ENCODE results near the gene PEAK3.

The PEAK3 gene

GRCh38 chr19:2315121-2315817 lies 33.3 kb upstream of the PEAK3 start:
- no peak for DNase-seq

GRCh38 chr19:2312820-2313501 lies 31.0 kb upstream of the PEAK3 start:
- no peak for DNase-seq

- DNase-seq: no peak
Observed at GRCh38 chr19:2311093-2311492, 29.1 kb upstream of the PEAK3 start.

- no peak for DNase-seq
Observed at GRCh38 chr19:2309734-2310362, 27.9 kb upstream of the PEAK3 start.

- DNase-seq: no peak
Observed at GRCh38 chr19:2308114-2308556, 26.2 kb upstream of the PEAK3 start, which contains the start of gene LINGO3. LINGO3 (minus strand) TSS chr19:2308154; CDS start chr19:2291776, 16,378 bp downstream.

- DNase-seq: no peak
Observed at GRCh38 chr19:2307518-2308012, 25.6 kb upstream of the PEAK3 start.

- no peak for DNase-seq
Observed at GRCh38 chr19:2306971-2307370, 25.0 kb upstream of the PEAK3 start.

GRCh38 chr19:2306281-2306806 lies 24.4 kb upstream of the PEAK3 start:
- DNase-seq: no peak

GRCh38 chr19:2305452-2306280 lies 23.7 kb upstream of the PEAK3 start:
- no peak for DNase-seq

- DNase-seq: no peak
Observed at GRCh38 chr19:2303211-2303798, 21.3 kb upstream of the PEAK3 start.

GRCh38 chr19:2302319-2303210 lies 20.6 kb upstream of the PEAK3 start:
- peak; percentile 37 for DNase-seq

- no peak for DNase-seq
Observed at GRCh38 chr19:2300533-2300932, 18.6 kb upstream of the PEAK3 start.

- no peak for DNase-seq
Observed at GRCh38 chr19:2296141-2296540, 14.2 kb upstream of the PEAK3 start.

- DNase-seq: no peak
Observed at GRCh38 chr19:2294687-2295335, 12.8 kb upstream of the PEAK3 start.

GRCh38 chr19:2291185-2291751 lies 9.3 kb upstream of the PEAK3 start:
- DNase-seq: no peak

GRCh38 chr19:2290441-2291184 lies 8.6 kb upstream of the PEAK3 start:
- DNase-seq: peak; percentile 44

GRCh38 chr19:2289714-2290435 lies 7.9 kb upstream of the PEAK3 start:
- DNase-seq: peak; percentile 72

- no peak for DNase-seq
Observed at GRCh38 chr19:2288818-2289713, 7.1 kb upstream of the PEAK3 start.

Measured in CD4-positive, alpha-beta T cell treated with Interleukin-17A for 4 hours (primary cell).